ENCODE measurements around the gene MRTFA.

DNA sequence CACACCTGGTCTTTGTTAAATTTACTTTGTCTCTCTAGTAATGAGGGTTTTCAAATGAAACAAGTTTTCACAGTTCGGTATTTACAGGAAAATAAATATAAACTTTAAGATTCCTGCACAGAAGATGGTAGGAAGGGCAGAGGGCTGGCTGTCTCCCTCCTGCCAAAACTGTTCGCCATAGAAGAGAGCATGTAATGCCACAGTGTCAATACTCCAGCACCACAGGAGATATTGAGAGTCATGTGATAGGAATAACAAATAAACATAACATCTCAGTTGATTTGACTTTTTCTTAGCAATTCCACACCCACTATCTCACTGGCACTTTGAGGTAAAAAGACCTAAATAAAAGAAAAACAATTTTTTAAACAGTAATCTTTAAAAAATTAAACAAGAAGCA lies 100.9 kb downstream of the MRTFA start:
- TF ChIP-seq POLR2A (IDR thresholded peaks at IDR 0.05) (no peak), POLR2AphosphoS5 (IDR thresholded peaks at IDR 0.05) (no peak), EP300 (IDR thresholded peaks at IDR 0.05; ENCODE audit: low read depth) (no peak)
- TF ChIP-seq, protein P1, sequence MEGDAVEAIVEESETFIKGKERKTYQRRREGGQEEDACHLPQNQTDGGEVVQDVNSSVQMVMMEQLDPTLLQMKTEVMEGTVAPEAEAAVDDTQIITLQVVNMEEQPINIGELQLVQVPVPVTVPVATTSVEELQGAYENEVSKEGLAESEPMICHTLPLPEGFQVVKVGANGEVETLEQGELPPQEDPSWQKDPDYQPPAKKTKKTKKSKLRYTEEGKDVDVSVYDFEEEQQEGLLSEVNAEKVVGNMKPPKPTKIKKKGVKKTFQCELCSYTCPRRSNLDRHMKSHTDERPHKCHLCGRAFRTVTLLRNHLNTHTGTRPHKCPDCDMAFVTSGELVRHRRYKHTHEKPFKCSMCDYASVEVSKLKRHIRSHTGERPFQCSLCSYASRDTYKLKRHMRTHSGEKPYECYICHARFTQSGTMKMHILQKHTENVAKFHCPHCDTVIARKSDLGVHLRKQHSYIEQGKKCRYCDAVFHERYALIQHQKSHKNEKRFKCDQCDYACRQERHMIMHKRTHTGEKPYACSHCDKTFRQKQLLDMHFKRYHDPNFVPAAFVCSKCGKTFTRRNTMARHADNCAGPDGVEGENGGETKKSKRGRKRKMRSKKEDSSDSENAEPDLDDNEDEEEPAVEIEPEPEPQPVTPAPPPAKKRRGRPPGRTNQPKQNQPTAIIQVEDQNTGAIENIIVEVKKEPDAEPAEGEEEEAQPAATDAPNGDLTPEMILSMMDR (IDR thresholded peaks at IDR 0.05) = no peak
